Measurements from ENCODE around the gene ADAMTSL5.

Gene ADAMTSL5

GRCh38 chr19:1528596-1529429, 16.0 kb upstream of the ADAMTSL5 start:
- FAIRE-seq (no peak), DNase-seq (ENCODE audit: insufficient read length, low spot score) (no peak)
- TF ChIP-seq CTCF (IDR thresholded peaks at IDR 0.05; ENCODE audit: insufficient read depth, missing control alignments) = no peak

- FAIRE-seq (no peak), DNase-seq (ENCODE audit: insufficient read length, low spot score) (no peak)
- no peak for TF ChIP-seq CTCF (IDR thresholded peaks at IDR 0.05; ENCODE audit: insufficient read depth, missing control alignments)
Measured at GRCh38 chr19:1527650-1528309, 15.0 kb upstream of the ADAMTSL5 start.

- DNase-seq (ENCODE audit: insufficient read length, low spot score) (no peak), FAIRE-seq (no peak)
Measured at GRCh38 chr19:1526979-1527649, 14.3 kb upstream of the ADAMTSL5 start.

GRCh38 chr19:1526066-1526778, 13.4 kb upstream of the ADAMTSL5 start:
- FAIRE-seq (no peak), DNase-seq (ENCODE audit: insufficient read length, low spot score) (no peak)

More at GRCh38 chr19:1526979-1527649, 14.3 kb upstream of the ADAMTSL5 start:
- TF ChIP-seq CTCF (IDR thresholded peaks at IDR 0.05; ENCODE audit: insufficient read depth, missing control alignments) = no peak

GRCh38 chr19:1525343-1525742, 12.5 kb upstream of the ADAMTSL5 start:
- FAIRE-seq (no peak), DNase-seq (ENCODE audit: insufficient read length, low spot score) (no peak)
- no peak for TF ChIP-seq CTCF (IDR thresholded peaks at IDR 0.05; ENCODE audit: insufficient read depth, missing control alignments)

More at GRCh38 chr19:1526066-1526778, 13.4 kb upstream of the ADAMTSL5 start:
- no peak for TF ChIP-seq CTCF (IDR thresholded peaks at IDR 0.05; ENCODE audit: insufficient read depth, missing control alignments)

- FAIRE-seq (no peak), DNase-seq (ENCODE audit: insufficient read length, low spot score) (no peak)
- no peak for TF ChIP-seq CTCF (IDR thresholded peaks at IDR 0.05; ENCODE audit: insufficient read depth, missing control alignments)
Measured at GRCh38 chr19:1524972-1525325, 12.1 kb upstream of the ADAMTSL5 start.

All from D721Med (cell line).